ENCODE results near the gene FAM3C. TPM values are rescaled to one million over a fixed set of nuclear protein-coding genes. Genes with fewer than 3 reads are reported as not detected.

The FAM3C gene
- polyA plus RNA-seq, 1 experiment, result 48.7 TPM

DNA sequence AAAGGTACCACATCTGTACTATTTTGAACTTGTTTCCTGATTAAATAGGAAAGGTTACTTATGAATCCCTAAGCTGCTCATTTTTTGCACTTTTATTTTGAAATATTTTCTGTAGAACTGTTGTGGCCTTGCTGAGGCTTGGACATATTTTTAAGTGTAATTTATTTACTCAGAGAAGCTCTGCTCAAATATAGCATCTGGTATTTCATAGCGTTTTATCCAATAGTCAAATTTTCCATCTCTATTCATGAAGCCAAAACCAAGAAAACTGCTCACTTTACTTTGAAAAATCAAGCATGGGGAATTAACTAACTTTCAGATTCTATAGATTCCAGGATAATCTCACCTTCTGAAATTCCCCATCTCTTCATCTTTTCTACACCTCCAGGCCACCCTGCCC, 6.6 kb upstream of the FAM3C start:
- no peak for DNase-seq (ENCODE audit: low read depth, low spot score)
- Histone ChIP-seq H3K27me3 (ENCODE audit: control insufficient read depth, insufficient read depth, low read length) (no peaks in the 10 kb centered on the region), H3K9me3 (ENCODE audit: control insufficient read depth, insufficient read depth, low read length) (no peaks in the 10 kb centered on the region), H3K27ac (ENCODE audit: low read depth, low read length) (no peak overlapping the region), H3K4me3 (ENCODE audit: low read depth, low read length) (no peak overlapping the region)
- TF ChIP-seq, protein P1, sequence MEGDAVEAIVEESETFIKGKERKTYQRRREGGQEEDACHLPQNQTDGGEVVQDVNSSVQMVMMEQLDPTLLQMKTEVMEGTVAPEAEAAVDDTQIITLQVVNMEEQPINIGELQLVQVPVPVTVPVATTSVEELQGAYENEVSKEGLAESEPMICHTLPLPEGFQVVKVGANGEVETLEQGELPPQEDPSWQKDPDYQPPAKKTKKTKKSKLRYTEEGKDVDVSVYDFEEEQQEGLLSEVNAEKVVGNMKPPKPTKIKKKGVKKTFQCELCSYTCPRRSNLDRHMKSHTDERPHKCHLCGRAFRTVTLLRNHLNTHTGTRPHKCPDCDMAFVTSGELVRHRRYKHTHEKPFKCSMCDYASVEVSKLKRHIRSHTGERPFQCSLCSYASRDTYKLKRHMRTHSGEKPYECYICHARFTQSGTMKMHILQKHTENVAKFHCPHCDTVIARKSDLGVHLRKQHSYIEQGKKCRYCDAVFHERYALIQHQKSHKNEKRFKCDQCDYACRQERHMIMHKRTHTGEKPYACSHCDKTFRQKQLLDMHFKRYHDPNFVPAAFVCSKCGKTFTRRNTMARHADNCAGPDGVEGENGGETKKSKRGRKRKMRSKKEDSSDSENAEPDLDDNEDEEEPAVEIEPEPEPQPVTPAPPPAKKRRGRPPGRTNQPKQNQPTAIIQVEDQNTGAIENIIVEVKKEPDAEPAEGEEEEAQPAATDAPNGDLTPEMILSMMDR (IDR thresholded peaks at IDR 0.05; ENCODE audit: low read depth, low read length), result no peak
- CTCF ChIA-PET, result interaction anchor here (0.8 to 1.7 kb wide), 2 partner anchors 35 kb away, joined by 3 to 5 read pairs; no protein-coding TSS in a partner anchor
- POLR2A ChIA-PET, result no interaction called here

DNA sequence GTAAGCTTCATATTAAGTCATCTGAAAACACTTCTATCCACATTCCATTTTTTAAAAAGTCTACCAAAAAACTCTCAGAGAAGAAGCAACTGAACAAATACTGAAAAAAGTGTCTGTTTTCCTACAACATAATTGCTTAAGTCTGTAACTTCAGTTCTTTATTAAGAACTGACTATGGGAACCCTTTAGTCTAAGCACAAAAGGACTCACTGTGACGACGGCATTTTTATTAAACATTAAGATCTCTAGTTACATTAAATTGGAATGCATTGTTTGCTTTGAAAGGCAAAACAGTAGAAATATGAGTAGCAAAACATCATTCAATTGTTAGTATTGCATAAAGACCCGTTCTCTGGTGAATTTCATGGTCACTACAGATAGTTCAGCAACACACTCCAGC, 5.8 kb upstream of the FAM3C start:
- Histone ChIP-seq H3K27ac (ENCODE audit: low read depth, low read length) (no peak overlapping the region), H3K9me3 (ENCODE audit: control insufficient read depth, insufficient read depth, low read length) (no peaks in the 10 kb centered on the region), H3K4me3 (ENCODE audit: low read depth, low read length) (no peak overlapping the region), H3K27me3 (ENCODE audit: control insufficient read depth, insufficient read depth, low read length) (no peaks in the 10 kb centered on the region)
- ChIA-PET CTCF (interaction anchor here (1.7 kb wide), 1 partner anchor 35 kb away, joined by 5 read pairs; no protein-coding TSS in a partner anchor), POLR2A (no interaction called here)
- DNase-seq (ENCODE audit: low read depth, low spot score), result no peak
- TF ChIP-seq, protein P1 (IDR thresholded peaks at IDR 0.05; ENCODE audit: low read depth, low read length), result no peak

DNA sequence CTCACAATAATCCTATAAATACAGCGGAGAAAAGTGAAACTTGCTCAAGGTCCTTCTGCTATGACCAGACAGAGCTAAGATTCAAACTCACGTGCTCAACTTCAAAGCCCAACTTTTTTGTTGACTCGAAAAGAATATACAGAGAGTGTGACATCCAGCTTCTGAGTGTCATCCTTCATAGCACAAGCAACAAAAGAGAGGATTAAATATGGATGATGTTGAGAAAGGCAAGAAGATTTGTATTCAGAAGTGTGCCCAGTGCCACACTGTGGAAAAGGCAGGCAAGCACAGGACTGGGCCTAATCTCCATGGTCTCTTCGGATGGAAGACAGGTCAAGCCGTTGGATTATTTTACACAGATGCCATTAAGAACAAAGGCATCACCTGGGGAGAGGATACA, 2.1 kb upstream of the FAM3C start:
- no peaks in the 10 kb centered on the region for H3K9me3 ChIP-seq (ENCODE audit: control insufficient read depth, insufficient read depth, low read length)
- TF ChIP-seq, protein P1 (IDR thresholded peaks at IDR 0.05; ENCODE audit: low read depth, low read length), result 0 out of 2 replicates have a peak, but pooled peaks have one; percentile 11
- DNase-seq (ENCODE audit: low read depth, low spot score), result no peak
- CTCF ChIA-PET, result interaction anchor here (1.2 to 4.6 kb wide), 5 partner anchors 10 to 597 kb away, joined by 3 to 107 read pairs (median 18); no protein-coding TSS in a partner anchor
- no peak overlapping the region for H3K4me3 ChIP-seq (ENCODE audit: low read depth, low read length)
- no peaks in the 10 kb centered on the region for H3K27me3 ChIP-seq (ENCODE audit: control insufficient read depth, insufficient read depth, low read length)
- POLR2A ChIA-PET, result no interaction called here
- H3K27ac ChIP-seq (ENCODE audit: low read depth, low read length), result no peak overlapping the region

DNA sequence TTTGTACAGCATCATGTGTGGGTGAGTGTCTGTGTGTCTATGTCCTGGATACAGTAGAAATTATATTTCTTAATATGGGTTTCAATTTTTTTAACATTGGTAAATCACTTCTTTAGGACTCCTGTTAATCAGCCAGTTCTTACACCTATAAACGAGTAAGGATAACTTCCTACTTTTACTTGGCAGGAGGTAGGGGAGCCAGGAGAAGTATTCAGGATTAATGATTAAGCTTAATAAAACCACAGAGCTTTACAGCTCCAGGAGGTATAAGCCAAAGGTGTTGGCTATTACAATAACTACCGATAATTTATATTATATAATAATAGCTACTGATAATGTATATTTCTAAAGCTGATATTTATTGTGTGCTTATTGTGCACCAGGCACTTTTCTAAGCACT, 1.7 kb upstream of the FAM3C start:
- no peak for DNase-seq (ENCODE audit: low read depth, low spot score)
- Histone ChIP-seq H3K4me3 (ENCODE audit: low read depth, low read length) (no peak overlapping the region), H3K9me3 (ENCODE audit: control insufficient read depth, insufficient read depth, low read length) (no peaks in the 10 kb centered on the region), H3K27me3 (ENCODE audit: control insufficient read depth, insufficient read depth, low read length) (no peaks in the 10 kb centered on the region), H3K27ac (ENCODE audit: low read depth, low read length) (no peak overlapping the region)
- POLR2A ChIA-PET, result no interaction called here
- CTCF ChIA-PET, result interaction anchor here (0.6 to 4.6 kb wide), 10 partner anchors 8 to 597 kb away, joined by 3 to 107 read pairs (median 14); no protein-coding TSS in a partner anchor
- TF ChIP-seq, protein P1 (IDR thresholded peaks at IDR 0.05; ENCODE audit: low read depth, low read length), result no peak

- POLR2A ChIA-PET, result no interaction called here
- no peaks in the 10 kb centered on the region for H3K9me3 ChIP-seq (ENCODE audit: control insufficient read depth, insufficient read depth, low read length)
- TF ChIP-seq, protein P1 (IDR thresholded peaks at IDR 0.05; ENCODE audit: low read depth, low read length), result no peak
- no peak overlapping the region for H3K4me3 ChIP-seq (ENCODE audit: low read depth, low read length)
- H3K27me3 ChIP-seq (ENCODE audit: control insufficient read depth, insufficient read depth, low read length), result no peaks in the 10 kb centered on the region
- DNase-seq (ENCODE audit: low read depth, low spot score), result no peak
- no peak overlapping the region for H3K27ac ChIP-seq (ENCODE audit: low read depth, low read length)
- CTCF ChIA-PET, result interaction anchor here (0.6 to 4.6 kb wide), 19 partner anchors 8 to 598 kb away, joined by 3 to 107 read pairs (median 6); no protein-coding TSS in a partner anchor
Measured at GRCh38 chr7:121397361-121397760, 1.3 kb upstream of the FAM3C start.

All from AG04450 (cell line).